ENCODE results near the gene FAM168A. TPM values are rescaled to one million over a fixed set of nuclear protein-coding genes. Genes with fewer than 3 reads are reported as not detected.

The FAM168A gene
- total RNA-seq, 2 donors from 2014 or later = 8.9 to 14.0 TPM

DNA sequence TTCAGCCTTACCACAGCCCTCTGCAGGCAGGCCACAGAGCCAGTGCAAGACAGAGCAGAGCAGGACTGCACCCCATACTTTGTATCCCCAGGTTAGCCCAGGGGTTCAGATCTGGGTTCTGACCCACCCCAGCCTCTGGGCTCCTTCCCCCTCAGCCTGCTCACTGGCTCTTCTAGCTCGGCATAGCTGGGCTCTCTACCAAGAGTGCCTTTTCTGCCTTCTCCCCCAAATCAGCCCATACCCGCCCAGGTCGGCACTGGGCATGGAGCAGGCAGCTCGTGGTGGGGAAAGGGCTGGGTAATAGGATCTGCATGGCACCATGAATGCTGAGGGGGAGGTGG, 213.4 kb downstream of the FAM168A start:
- intact Hi-C loops (cut with DNase I) = no loop called here
- no peaks in the 10 kb centered on the region for H3K9me3 ChIP-seq
- no peak for TF ChIP-seq POLR2A (IDR thresholded peaks at IDR 0.05)
- TF ChIP-seq, protein P1, sequence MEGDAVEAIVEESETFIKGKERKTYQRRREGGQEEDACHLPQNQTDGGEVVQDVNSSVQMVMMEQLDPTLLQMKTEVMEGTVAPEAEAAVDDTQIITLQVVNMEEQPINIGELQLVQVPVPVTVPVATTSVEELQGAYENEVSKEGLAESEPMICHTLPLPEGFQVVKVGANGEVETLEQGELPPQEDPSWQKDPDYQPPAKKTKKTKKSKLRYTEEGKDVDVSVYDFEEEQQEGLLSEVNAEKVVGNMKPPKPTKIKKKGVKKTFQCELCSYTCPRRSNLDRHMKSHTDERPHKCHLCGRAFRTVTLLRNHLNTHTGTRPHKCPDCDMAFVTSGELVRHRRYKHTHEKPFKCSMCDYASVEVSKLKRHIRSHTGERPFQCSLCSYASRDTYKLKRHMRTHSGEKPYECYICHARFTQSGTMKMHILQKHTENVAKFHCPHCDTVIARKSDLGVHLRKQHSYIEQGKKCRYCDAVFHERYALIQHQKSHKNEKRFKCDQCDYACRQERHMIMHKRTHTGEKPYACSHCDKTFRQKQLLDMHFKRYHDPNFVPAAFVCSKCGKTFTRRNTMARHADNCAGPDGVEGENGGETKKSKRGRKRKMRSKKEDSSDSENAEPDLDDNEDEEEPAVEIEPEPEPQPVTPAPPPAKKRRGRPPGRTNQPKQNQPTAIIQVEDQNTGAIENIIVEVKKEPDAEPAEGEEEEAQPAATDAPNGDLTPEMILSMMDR (IDR thresholded peaks at IDR 0.05) = no peak
- H3K27ac ChIP-seq = peak overlapping the region in 2 of 4 donors; percentile 20 to 58
- H3K4me3 ChIP-seq = no peak overlapping the region
- DNase-seq (no peak), ATAC-seq (no peak)
- peaks cover 5% of the 10 kb centered on the region for H3K4me1 ChIP-seq
- WGBS, 2 donors = 66 to 82% methylated on average over 4 of the region's 4 CpGs
- H3K36me3 ChIP-seq (replicated peaks in 1 of 2; ENCODE audit: insufficient read depth in 1 of 2, low read depth in 2 of 2) = no peaks in the 10 kb centered on the region
- H3K27me3 ChIP-seq = no peaks in the 10 kb centered on the region

DNA sequence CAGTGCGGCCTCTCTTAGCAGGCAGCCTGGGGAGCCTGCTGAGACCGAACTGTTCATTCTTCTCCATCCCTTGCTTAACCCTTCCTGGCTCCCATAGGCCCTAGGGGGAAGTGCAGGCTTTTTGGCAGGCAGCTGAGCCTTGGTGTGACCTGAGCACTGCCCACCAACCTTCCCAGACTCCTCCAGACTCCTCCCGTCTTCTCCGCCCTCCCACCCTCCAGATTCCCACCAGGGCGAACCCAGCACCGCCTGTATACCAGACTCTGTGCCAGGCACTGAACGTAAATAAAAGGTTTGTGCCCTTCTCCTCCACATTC, 213.8 kb downstream of the FAM168A start:
- H3K4me1 ChIP-seq = peaks cover 9% of the 10 kb centered on the region
- no peak for ATAC-seq

DNA sequence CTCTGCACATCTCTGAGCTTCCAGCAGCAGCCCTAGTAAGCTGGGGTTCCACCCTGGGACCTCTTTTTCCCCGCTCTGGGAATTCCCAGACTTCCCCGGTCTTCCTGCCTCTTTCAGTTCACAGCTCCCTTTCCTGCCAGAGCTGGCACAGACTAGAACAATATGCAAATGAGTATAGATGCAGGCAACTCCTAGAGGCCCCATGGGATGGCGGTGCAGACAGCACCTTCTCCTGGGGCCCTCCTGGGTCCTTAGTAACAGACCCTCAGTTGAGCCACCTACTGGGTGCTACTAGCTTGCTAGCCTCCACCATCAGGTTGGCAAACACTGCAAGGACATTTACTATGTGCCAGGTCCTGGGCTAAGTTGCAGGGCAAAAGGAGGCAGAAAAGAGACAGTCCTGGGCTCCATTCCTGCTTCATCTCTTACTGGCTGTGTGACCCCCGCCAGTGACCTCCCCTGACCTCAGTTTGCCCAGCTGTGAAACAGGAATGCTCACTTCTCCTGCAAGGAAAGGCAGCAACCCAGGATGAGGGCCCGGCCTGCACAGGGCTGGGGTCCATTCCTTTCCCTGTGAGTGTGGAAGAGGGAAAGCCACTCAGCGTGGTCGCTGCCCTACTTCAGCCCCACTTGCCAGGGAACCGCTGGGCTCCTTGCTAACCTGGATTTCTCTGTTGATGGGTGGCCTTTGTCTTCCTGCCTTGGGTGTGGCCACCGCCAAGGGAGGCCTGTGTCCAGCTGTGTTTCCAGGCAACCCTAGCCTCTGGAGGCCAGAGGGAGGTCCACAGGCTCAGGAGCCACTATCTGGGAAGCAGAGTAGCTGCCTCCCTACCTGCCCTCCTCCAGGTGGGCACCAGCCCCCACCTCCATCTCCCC, 214.4 kb downstream of the FAM168A start:
- no peak for TF ChIP-seq POLR2A (IDR thresholded peaks at IDR 0.05)
- TF ChIP-seq, protein P1 (IDR thresholded peaks at IDR 0.05) = no peak
- intact Hi-C loops (cut with DNase I) = no loop called here
- no peak overlapping the region for H3K4me3 ChIP-seq
- no peaks in the 10 kb centered on the region for H3K36me3 ChIP-seq (replicated peaks in 1 of 2; ENCODE audit: insufficient read depth in 1 of 2, low read depth in 2 of 2)
- H3K4me1 ChIP-seq = peaks cover 11% of the 10 kb centered on the region
- H3K27me3 ChIP-seq = no peaks in the 10 kb centered on the region
- H3K9me3 ChIP-seq = no peaks in the 10 kb centered on the region
- 80% methylated on average over 8 to 9 of the region's 9 CpGs for WGBS, 2 donors
- ATAC-seq (no peak), DNase-seq (no peak)
- no peak overlapping the region for H3K27ac ChIP-seq

More for the DNA sequence above, 213.8 kb downstream of the FAM168A start:
- WGBS, 2 donors = 91 to 92% methylated on average over 7 of the region's 7 CpGs
- DNase-seq = no peak
- Histone ChIP-seq H3K27me3 (no peaks in the 10 kb centered on the region), H3K4me3 (no peak overlapping the region), H3K9me3 (no peaks in the 10 kb centered on the region), H3K27ac (no peak overlapping the region), H3K36me3 (replicated peaks in 1 of 2; ENCODE audit: insufficient read depth in 1 of 2, low read depth in 2 of 2) (no peaks in the 10 kb centered on the region)
- TF ChIP-seq, protein P1 (IDR thresholded peaks at IDR 0.05) = no peak
- no peak for TF ChIP-seq POLR2A (IDR thresholded peaks at IDR 0.05)
- intact Hi-C loops (cut with DNase I) = no loop called here

DNA sequence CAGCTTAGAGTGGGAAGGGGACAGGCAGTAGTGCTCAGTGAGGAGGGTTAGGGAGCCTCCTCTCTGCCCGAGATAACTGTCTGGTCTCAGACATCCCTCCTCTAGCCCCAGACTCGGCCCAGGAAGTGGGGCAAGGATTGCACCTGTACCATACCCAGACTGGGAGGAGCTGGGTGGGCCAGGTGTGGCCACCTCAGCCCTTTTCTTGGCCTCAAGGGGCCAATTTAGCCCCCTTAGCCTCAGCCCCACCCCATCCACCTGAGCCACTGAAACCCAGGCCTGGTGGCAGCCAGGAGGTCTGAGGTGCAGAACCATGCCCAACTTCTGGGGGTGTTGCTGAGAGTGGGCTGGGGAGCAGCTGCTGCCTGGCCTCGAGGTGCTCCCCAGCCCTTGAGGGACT, 215.2 kb downstream of the FAM168A start:
- Histone ChIP-seq H3K4me1 (peaks cover 11% of the 10 kb centered on the region), H3K4me3 (no peak overlapping the region), H3K27me3 (no peaks in the 10 kb centered on the region), H3K36me3 (replicated peaks in 1 of 2; ENCODE audit: insufficient read depth in 1 of 2, low read depth in 2 of 2) (no peaks in the 10 kb centered on the region), H3K27ac (no peak overlapping the region), H3K9me3 (no peaks in the 10 kb centered on the region)
- intact Hi-C loops (cut with DNase I) = no loop called here
- DNase-seq (no peak), ATAC-seq (no peak)
- WGBS, 2 donors = 79 to 100% methylated on average over 1 to 3 of the region's 3 CpGs
- TF ChIP-seq, protein P1 (IDR thresholded peaks at IDR 0.05) = no peak
- no peak for TF ChIP-seq POLR2A (IDR thresholded peaks at IDR 0.05)

DNA sequence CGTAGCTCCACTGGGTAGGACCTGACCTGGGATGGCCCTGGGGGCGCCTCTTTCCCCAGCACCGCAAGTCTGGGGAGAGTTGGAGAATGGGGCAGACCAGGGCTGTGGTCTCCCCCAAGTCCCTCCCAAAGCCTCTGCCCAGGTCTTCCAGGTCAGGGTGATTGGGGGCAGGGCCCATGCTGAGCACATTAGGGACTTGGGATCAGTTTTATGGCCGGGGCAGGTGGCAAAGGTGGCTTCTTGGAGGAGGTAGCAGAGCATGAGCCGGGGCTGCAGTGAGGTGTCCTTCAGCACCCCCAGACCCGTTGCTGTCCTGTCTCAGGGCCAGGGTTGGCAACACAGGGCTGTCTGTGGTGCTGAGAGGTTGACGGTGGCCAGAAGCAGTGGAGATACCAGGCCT, 215.7 kb downstream of the FAM168A start:
- no peak overlapping the region for H3K4me3 ChIP-seq
- TF ChIP-seq, protein P1 (IDR thresholded peaks at IDR 0.05) = no peak
- no peak for TF ChIP-seq POLR2A (IDR thresholded peaks at IDR 0.05)
- no peak overlapping the region for H3K27ac ChIP-seq
- intact Hi-C loops (cut with DNase I) = no loop called here
- no peaks in the 10 kb centered on the region for H3K36me3 ChIP-seq (replicated peaks in 1 of 2; ENCODE audit: insufficient read depth in 1 of 2, low read depth in 2 of 2)
- 91 to 100% methylated on average over 2 to 7 of the region's 7 CpGs for WGBS, 2 donors
- no peaks in the 10 kb centered on the region for H3K27me3 ChIP-seq
- DNase-seq = no peak
- peaks cover 13% of the 10 kb centered on the region for H3K4me1 ChIP-seq
- ATAC-seq = no peak
- H3K9me3 ChIP-seq = no peaks in the 10 kb centered on the region
